Brain pericyte (primary cell): ENCODE data around the gene MPP1.
A peak's percentile ranks its signal among the peaks of the same experiment; 100 is the strongest.

Experiments
- DNase-seq: peaks from one replicate; pipeline ENCODE4 v3.0.0-alpha.2; 2012; ENCODE audit warnings: low read depth, low spot score

Gene MPP1

GRCh38 chrX:154813801-154814200 lies 8.5 kb upstream of the MPP1 start:
- DNase-seq: no peak

GRCh38 chrX:154812341-154813101 lies 7.2 kb upstream of the MPP1 start:
- no peak for DNase-seq

- no peak for DNase-seq
Measured at GRCh38 chrX:154809939-154810665, 4.8 kb upstream of the MPP1 start.

- no peak for DNase-seq
Measured at GRCh38 chrX:154806837-154807501, 1.7 kb upstream of the MPP1 start.

- no peak for DNase-seq
Measured at GRCh38 chrX:154805696-154806091, 409 bp upstream of the MPP1 start.

GRCh38 chrX:154804261-154804956 lies 876 bp downstream of the MPP1 start:
- no peak for DNase-seq

GRCh38 chrX:154802947-154803346 lies 2.3 kb downstream of the MPP1 start:
- no peak for DNase-seq

- no peak for DNase-seq
Measured at GRCh38 chrX:154800478-154801210, 4.6 kb downstream of the MPP1 start.

- DNase-seq: peak; percentile 41
Measured at GRCh38 chrX:154799556-154800348, 5.5 kb downstream of the MPP1 start.

GRCh38 chrX:154797006-154797405 lies 8.3 kb downstream of the MPP1 start:
- no peak for DNase-seq

GRCh38 chrX:154795016-154795415 lies 10.3 kb downstream of the MPP1 start:
- DNase-seq: no peak

- DNase-seq: no peak
Measured at GRCh38 chrX:154793084-154793795, 12.0 kb downstream of the MPP1 start.

- DNase-seq: no peak
Measured at GRCh38 chrX:154791939-154792338, 13.3 kb downstream of the MPP1 start.

- DNase-seq: no peak
Measured at GRCh38 chrX:154791467-154791866, 13.8 kb downstream of the MPP1 start.

- DNase-seq: no peak
Measured at GRCh38 chrX:154785716-154786115, 19.6 kb downstream of the MPP1 start.

GRCh38 chrX:154784149-154784995 lies 20.9 kb downstream of the MPP1 start:
- DNase-seq: no peak

GRCh38 chrX:154780968-154781367 lies 24.3 kb downstream of the MPP1 start:
- DNase-seq: no peak

GRCh38 chrX:154779261-154779660 lies 26.0 kb downstream of the MPP1 start:
- no peak for DNase-seq

GRCh38 chrX:154776753-154777152 lies 28.5 kb downstream of the MPP1 start:
- no peak for DNase-seq
